HG02759 (cell line): ENCODE data around the gene TMEM161B.
"Not testable (repeated sequence)": the region's sequence is repeated elsewhere in the genome, so short reads cannot be mapped to it uniquely, and the experiment has no call there.

Experiments used
- ATAC-seq: cut with Tn5 transposase; IDR thresholded peaks from one replicate; pipeline ENCODE4 v1.9.1; 2021; ENCODE audit warnings: mild to moderate bottlenecking, moderate library complexity; ENCODE audit not compliant: unreplicated experiment

The TMEM161B gene

DNA sequence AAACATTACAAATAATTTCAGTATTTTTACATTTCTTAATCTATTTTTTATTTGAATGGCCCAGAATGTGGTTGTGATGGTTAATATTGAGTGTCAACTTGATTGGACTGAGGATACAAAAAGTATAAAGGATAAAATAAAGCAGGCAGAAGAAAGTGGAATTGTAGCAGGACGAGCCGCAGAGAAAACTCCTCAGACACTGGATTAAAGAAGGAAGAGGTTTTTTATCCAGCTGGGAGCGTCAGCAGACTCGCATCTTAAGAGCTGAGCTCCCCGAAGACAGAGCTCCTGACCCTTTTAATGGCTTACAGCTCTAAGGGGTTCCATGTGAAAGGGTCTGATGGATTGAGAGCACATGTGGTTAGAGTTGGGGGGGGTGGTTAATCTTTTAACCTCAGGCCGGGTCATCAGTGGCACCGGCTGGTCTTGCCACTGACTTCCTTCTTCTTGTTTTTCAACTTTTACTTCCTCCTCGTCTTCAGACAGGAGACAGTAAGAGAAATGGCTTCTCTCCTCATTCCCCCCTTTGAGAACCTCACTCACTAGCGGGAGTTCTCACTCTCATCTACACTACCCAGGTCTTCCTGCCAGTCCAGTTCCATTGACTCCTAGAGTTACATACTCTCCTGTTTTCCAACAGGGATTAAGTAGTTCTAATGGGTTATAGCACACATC lies 80.0 kb downstream of the TMEM161B start:
- no peak for ATAC-seq

DNA sequence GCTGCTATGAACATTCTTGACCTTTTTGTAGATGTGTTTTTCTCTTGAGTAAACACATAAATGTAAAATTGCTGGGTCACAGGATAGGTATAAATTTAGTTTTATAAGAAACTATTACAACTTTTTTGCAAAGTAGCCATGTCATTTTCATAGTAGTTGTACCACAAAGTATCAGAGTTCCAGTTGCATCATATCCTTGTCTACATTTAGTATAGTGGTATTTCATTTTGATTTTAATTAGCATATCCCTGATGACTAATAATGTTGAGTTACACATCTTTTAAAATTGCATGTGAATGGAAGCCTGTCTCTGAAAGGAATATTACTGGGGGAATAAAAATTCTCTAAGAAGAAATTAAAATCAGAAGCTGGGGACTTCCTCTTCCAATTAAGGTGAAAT lies 85.4 kb downstream of the TMEM161B start:
- no peak for ATAC-seq

DNA sequence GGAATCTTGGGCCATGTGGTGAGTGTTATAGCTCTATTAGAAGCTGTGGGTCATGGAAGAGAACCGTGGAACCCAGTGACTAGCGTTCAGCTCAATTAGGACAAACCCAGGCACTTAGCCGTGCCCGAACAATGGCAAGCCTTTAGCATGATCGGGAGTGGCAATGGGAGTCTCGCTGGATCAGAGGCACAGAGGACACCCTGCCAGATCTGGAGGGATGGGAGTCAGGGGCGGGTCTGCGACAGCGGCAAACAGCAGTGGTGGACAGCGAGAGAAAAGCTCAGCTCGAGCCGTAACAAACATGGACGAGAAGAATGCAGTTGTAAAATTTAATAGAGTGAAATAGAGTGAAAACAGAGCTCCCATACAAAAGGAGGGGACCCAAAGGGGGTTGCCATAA lies 91.2 kb downstream of the TMEM161B start:
- not testable (repeated sequence) for ATAC-seq

- no peak for ATAC-seq
Observed at GRCh38 chr5:88172847-88173758, 95.5 kb downstream of the TMEM161B start.

DNA sequence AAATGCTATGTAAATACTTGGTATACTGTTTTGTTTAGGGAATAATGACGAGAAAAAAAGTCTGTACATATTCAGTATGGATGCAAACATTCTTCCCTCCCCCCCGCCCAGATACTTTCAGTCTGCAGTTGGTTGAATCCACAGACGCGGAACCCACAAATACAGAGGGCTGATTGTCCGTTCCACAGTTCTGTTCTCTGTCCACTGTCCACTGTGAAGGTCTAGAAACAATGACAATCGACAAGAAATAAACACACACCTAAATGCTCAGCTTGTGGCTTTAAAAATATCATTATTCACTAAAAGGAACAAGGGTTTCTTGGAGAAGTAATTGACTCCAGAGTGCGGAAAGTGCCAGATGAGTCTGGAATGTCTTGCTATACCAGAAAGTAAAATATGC lies 109.1 kb downstream of the TMEM161B start:
- no peak for ATAC-seq

DNA sequence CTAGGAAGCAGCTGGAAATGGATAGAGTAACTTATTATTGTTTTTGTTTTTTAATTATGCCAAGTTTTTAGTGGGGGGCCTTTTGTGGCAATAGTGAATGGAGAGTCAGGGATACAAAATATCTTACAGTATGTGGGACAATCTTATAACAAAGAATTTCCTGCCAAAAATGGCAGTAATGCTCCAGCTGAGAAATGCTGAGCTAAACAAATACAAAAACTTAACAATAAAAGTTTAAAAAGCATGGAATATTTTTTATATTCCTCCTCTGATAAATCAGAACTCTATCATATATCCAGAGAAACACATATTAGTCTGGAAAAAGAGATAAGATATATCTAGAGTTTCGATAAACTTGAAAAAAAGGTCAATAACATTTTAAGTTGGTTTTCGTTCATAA lies 110.6 kb downstream of the TMEM161B start:
- no peak for ATAC-seq

GRCh38 chr5:88154891-88155290 lies 113.8 kb downstream of the TMEM161B start:
- ATAC-seq, result no peak

- no peak for ATAC-seq
Observed at GRCh38 chr5:88150747-88151146, 117.9 kb downstream of the TMEM161B start.

DNA sequence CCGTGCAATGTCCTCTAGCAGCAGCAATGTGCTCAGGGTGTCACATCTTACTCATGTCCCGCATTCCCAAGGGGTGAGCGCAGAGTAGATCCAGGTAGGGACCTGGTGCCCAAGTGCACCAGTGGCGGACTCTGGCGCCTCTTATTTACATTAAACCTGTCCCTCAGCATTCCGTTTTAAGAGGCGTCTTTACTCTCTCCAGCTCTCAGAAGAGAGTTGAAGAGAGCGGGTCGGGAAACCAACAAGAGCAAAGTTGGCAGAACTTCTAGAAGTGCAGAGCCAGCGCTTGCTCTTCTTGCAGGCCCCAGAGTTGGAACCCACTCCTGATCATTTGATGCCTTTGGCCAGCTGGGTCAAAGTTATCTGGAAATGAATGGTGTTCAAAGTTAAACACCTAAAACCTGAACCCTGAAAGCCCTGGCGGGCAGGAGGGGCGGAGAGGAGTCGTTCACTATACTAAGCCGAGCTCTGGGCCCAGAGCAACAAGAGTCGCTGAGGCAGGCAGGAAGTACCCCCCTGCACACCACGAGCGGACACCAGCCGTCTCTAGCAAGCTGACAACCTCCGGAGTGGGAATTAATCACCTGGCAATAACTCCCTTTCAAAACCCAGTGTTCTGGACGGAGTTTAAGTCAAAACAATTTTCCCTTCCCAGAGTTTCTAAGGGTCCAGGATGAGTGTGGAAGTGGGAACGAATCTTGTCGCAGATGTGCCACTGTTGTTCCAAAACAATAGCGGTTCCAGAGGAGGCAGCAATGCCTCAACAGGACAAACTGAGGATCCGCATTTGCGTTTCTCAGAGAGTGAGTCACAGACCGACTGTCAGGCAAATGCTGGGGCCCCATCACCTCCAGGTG lies 122.8 kb downstream of the TMEM161B start:
- no peak for ATAC-seq

- ATAC-seq, result no peak
Observed at GRCh38 chr5:88145221-88145610, 123.4 kb downstream of the TMEM161B start.
